Fibroblast of skin of left quadriceps (primary cell): ENCODE data around the gene RGS7BP.
"Not testable (repeated sequence)": the region's sequence is repeated elsewhere in the genome, so short reads cannot be mapped to it uniquely, and the experiment has no call there.

ENCODE experiments used
- DNase-seq, 2 experiments: peaks; one replicate each; pipeline ENCODE4 v3.0.0-alpha.2; 2013; ENCODE audit warnings: low read depth in 2 of 2

RGS7BP gene

GRCh38 chr5:64558641-64559040 is 52.8 kb downstream of the RGS7BP start:
- not testable (repeated sequence) for DNase-seq

- no peak for DNase-seq
These were observed 60.6 kb downstream of the RGS7BP start for GRCh38 chr5:64566310-64566916.

- no peak for DNase-seq
These were observed 64.0 kb downstream of the RGS7BP start for GRCh38 chr5:64569858-64570257.

- no peak for DNase-seq
These were observed 64.7 kb downstream of the RGS7BP start for GRCh38 chr5:64570395-64570996.

- no peak for DNase-seq
These were observed 69.7 kb downstream of the RGS7BP start for GRCh38 chr5:64575561-64575960.

- DNase-seq = peak; percentile 1 to 3
These were observed 70.4 kb downstream of the RGS7BP start for GRCh38 chr5:64576250-64576649.

- no peak for DNase-seq
These were observed 79.8 kb downstream of the RGS7BP start for GRCh38 chr5:64585646-64586045.

- DNase-seq = no peak
These were observed 81.6 kb downstream of the RGS7BP start for GRCh38 chr5:64587370-64587769.

- DNase-seq = no peak
These were observed 87.0 kb downstream of the RGS7BP start for GRCh38 chr5:64592730-64593341.

- DNase-seq = no peak
These were observed 88.2 kb downstream of the RGS7BP start for GRCh38 chr5:64594025-64594424.

- no peak for DNase-seq
These were observed 88.8 kb downstream of the RGS7BP start for GRCh38 chr5:64594601-64595000.

GRCh38 chr5:64595031-64595855 is 89.4 kb downstream of the RGS7BP start:
- no peak for DNase-seq

GRCh38 chr5:64599226-64599625 is 93.4 kb downstream of the RGS7BP start:
- DNase-seq = no peak

- no peak for DNase-seq
These were observed 97.9 kb downstream of the RGS7BP start for GRCh38 chr5:64603676-64604075.

- no peak for DNase-seq
These were observed 101.1 kb downstream of the RGS7BP start for GRCh38 chr5:64606926-64607325.

- DNase-seq = peak; percentile 18 to 34
These were observed 106.6 kb downstream of the RGS7BP start for GRCh38 chr5:64612344-64612961.

GRCh38 chr5:64615895-64616294 is 110.1 kb downstream of the RGS7BP start:
- DNase-seq = no peak

GRCh38 chr5:64619609-64620008 is 113.8 kb downstream of the RGS7BP start:
- no peak for DNase-seq

GRCh38 chr5:64622991-64623390 is 117.2 kb downstream of the RGS7BP start:
- DNase-seq = no peak

- DNase-seq = peak; percentile 28 to 34
These were observed 119.9 kb downstream of the RGS7BP start for GRCh38 chr5:64625678-64626077.

GRCh38 chr5:64628901-64629300 is 123.1 kb downstream of the RGS7BP start:
- no peak for DNase-seq

- DNase-seq = no peak
These were observed 124.0 kb downstream of the RGS7BP start for GRCh38 chr5:64629841-64630240.
